ENCODE results near the gene IGF2BP2.

DNA sequence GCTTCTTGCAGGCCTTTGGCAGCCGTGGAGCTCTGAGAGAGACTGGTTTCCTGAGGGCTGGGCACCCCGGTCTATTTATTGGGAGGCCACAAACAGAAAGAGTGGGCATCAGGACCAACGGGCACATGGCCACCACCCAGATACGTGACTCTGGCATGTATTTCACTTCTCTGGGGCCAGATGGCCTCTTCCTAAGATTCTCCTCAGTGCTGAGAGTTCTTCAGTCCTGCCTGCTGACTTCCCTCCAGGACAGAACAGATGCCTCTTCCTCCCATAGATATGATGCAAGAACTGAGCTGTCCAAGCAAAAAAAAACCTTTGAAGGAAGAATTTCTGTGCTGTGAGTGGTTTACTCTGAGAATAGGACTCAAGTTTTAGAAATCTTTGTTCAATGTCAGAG is 107.7 kb downstream of the IGF2BP2 start:
- TF ChIP-seq, protein P1, sequence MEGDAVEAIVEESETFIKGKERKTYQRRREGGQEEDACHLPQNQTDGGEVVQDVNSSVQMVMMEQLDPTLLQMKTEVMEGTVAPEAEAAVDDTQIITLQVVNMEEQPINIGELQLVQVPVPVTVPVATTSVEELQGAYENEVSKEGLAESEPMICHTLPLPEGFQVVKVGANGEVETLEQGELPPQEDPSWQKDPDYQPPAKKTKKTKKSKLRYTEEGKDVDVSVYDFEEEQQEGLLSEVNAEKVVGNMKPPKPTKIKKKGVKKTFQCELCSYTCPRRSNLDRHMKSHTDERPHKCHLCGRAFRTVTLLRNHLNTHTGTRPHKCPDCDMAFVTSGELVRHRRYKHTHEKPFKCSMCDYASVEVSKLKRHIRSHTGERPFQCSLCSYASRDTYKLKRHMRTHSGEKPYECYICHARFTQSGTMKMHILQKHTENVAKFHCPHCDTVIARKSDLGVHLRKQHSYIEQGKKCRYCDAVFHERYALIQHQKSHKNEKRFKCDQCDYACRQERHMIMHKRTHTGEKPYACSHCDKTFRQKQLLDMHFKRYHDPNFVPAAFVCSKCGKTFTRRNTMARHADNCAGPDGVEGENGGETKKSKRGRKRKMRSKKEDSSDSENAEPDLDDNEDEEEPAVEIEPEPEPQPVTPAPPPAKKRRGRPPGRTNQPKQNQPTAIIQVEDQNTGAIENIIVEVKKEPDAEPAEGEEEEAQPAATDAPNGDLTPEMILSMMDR (conservative IDR thresholded peaks at IDR 0.05) = no peak
- TF ChIP-seq ZFX (IDR thresholded peaks at IDR 0.05) = no peak
